NCI-H2171 (cell line): Measurements from ENCODE around the gene PPM1L.
"Not testable (repeated sequence)": the region's sequence is repeated elsewhere in the genome, so short reads cannot be mapped to it uniquely, and the experiment has no call there.

ENCODE experiments used
- DNase-seq: peaks from one replicate; lab custom pipeline; 2025; lab: John Stamatoyannopoulos, UW

PPM1L gene

GRCh38 chr3:160755776-160756304, at the start of gene PPM1L:
TSS of gene PPM1L (plus strand) at chr3:160756231.
- DNase-seq, result peak; percentile 49

DNA sequence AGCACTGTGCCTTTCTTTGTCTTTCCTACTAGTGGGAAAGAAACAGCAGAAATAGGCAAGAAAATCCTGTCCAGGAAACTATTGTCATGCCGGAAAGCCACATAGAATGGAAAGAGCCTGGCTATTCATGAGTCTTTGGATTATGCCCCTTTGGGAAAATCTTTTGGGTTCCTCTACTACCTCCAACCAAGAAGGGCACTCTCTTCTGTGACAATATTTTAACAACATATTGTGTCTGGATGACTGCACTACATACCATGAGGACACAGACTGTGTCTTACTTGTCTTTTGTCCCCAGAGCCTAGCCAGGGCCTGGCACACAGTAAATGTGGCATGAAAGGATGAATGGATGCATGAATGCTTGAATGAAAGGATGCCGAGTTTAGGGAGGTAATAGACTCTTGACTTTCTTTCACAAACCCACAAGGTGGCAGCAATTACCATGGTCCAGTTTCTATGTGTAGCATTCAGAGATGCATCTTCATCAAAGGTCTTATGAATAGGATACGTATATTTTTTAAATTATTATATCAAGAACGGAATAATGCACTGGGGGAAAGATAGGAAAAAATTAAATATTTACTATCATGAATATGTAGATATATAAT, 48.7 kb upstream of the PPM1L start:
- DNase-seq, result peak; percentile 48

DNA sequence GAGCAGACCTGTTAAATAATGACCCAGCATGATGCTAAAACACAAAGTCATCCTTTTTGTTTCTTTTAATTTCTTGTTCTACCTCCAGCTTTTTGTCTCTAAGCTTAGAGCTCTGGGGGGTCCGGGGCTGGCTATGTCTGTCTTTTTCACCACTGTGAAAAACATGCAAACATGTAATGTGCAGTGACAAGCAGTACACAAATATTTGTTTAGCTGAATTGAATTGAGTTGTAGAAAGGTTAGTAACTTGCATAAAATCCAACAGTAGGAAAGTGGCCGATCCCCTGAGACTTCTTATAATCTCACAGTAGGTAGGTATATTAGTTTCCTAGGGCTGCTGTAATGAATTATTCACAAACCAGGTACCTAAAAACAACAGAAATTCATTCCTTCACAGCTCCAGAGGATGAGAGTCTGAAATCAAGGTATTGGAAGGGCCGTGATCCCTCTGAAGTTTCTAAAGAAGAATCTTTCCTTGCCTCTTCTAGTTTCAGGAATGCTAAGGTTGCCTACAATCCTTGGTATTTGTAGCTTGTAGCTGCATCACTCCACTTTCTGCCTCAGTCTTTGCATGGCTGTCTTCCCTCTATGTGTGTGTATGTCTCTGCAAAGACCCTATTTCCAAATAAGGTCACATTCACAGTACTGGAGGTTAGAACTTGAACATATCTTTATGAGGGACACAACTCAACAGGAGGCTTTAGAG, 46.4 kb upstream of the PPM1L start:
- no peak for DNase-seq

GRCh38 chr3:160713144-160713543, 42.9 kb upstream of the PPM1L start:
- not testable (repeated sequence) for DNase-seq

DNA sequence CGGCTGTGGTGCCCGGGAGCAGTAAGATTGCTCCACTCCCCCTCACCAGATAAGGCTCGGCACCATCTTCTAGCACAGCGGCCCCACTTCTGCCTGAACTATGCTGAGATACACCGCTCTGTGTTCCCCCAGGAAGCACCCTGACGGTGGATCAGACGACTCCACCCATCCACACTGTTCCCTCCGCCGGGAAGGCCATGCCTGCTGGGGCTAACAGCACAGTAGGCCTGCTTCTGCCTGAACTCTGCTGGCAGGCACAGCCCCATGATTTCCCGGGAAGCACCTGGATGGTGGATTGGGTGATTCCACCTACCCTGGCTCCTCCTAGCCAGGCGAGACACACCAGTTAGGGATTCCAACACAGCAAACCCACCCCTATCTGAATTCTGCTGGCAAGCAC, 36.3 kb upstream of the PPM1L start:
- DNase-seq, result no peak

- no peak for DNase-seq
These were observed 35.8 kb upstream of the PPM1L start for GRCh38 chr3:160720123-160720746.

- no peak for DNase-seq
These were observed 33.7 kb upstream of the PPM1L start for GRCh38 chr3:160722331-160722730.

DNA sequence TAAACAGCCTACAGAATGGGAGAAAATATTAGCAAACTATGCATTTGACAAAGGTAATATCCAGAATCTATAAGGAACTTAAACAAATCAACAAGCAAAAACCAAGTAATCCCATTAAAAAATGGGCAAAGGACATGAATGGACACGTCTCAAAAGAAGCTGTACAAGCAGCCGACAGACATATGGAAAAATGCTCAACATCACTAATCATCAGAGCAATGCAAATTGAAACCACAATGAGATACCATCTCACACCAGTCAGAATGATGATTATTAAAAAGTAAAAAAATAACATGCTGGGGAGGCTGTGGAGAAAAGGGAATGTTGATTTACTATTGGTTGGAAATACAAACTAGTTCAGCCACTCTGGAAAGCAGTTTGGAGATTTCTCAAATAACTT, 30.7 kb upstream of the PPM1L start:
- DNase-seq, result no peak

- DNase-seq, result no peak
These were observed 20.2 kb upstream of the PPM1L start for GRCh38 chr3:160735826-160736225.

GRCh38 chr3:160738048-160738447, 18.0 kb upstream of the PPM1L start:
- no peak for DNase-seq

DNA sequence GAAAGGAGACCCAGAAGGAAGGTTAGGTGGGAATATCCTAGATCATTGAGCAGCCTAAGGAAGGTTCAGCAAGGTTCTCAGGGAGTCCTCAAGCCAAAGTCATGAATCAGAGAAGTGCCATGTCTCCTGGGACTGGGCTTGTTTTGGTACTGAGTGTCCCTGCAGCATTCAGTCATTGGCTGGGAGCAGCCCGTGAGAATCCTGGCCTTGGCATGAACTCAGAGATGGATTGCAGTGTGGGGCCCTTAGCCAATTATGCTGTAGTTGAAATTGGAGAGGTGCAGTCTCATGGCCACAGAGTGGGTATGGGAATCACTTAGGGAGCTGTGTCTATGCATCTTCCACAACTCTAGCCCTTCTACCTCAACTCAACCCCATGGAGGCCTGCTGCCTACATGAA, 17.0 kb upstream of the PPM1L start:
- DNase-seq, result peak; percentile 56

- no peak for DNase-seq
These were observed 9.1 kb upstream of the PPM1L start for GRCh38 chr3:160746976-160747375.

DNA sequence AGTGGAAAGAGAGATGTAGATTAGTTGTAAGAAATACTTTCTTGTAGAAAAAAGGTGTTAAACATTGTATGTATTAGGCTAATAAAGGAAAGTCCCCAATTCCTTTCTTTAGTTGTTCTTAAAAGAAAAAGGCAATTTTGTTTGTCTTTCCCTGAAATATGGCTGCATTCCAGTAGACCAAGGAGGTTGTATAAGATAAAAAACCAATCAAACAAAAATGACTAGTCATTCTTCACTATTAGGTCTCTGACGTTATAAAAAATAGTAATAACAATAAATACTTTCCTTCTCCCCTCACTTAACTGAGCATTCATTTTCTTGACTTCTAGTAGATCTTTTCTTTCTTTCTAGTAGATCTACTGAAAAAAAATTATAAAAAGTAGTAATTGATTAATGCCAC, 8.6 kb upstream of the PPM1L start:
- DNase-seq, result no peak

DNA sequence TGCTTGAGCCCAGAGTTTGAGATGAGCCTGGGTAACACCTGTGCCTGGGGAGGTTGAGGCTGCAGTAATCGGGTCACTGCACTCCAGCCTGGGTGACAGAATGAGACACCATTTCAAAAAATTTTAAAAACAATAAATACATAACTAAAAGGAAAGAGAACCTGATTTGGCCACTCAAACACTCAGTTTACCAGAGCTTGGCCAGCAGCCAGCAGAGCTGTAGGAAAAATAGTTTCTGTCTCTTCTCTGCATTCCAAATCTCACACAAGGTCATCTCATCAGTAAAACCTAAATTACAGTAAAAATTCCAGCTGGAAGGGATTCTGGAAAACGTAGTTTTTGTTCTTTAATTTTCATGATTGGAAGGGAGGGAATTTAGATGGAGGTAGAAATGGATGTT, 7.8 kb upstream of the PPM1L start:
- no peak for DNase-seq

GRCh38 chr3:160748787-160749186, 7.2 kb upstream of the PPM1L start:
- DNase-seq, result no peak

DNA sequence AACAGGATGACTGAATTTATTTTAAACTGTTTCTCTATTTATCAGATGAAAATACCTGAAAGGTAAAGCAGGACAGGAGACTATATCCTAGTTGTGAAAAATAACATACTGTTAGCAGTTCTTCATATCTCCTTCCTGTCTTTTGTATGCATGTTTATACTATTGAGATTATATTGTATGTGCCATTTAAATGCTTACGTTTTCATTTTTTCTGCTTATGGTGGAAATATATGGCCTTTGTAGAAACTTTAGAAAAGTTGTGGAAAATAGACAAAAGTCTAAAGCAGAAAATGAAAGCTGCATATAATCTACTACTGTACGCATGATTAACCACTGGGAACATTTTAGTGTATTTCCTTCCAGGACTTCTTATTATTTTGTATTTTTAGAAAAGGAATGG, 2.1 kb upstream of the PPM1L start:
- no peak for DNase-seq

GRCh38 chr3:160754371-160754854, 1.6 kb upstream of the PPM1L start:
- no peak for DNase-seq

DNA sequence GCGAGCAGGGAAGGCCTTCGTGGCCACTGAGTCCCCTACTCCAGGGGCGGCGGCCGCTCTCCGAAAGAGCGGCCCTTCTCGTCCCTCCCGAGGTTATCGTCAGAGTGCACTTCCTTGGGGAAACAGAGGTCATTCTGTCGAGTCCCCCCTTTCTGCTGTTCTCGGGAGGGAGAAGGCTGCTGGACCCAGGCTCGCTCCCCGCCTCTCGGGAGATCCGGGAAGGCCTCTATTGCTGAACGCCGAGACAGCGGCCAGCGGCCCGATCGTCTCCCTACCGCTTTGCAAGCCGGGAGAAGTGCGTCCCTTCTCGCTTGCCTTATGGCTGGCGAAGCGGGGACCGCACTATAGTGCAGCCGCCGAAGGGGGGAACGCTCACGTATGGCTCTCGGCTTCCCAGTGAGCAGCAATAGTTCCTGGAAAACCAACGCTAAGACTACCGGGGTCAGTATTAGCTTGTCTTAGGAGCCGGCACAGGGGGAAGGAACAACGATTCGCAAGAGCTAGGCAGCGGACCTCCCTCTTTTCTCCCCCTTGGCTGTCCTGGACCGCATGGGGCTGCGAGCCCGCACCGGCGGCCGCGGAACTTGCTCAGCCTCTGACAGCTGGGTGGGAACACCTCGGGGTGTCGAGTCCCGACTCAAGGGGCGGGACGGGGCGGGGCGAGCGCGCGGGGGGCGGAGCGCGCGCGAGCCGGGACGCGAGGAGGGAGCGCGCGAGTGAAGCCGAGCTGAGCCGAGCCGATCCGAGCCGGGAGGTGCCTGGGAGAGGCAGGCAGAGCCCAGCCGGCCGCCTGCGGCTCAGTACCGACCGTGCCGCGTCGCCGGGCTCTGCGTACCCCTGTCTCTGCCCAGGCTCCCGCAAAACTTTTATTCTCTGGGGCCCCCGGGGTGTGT, 930 bp upstream of the PPM1L start:
- DNase-seq, result peak; percentile 89

DNA sequence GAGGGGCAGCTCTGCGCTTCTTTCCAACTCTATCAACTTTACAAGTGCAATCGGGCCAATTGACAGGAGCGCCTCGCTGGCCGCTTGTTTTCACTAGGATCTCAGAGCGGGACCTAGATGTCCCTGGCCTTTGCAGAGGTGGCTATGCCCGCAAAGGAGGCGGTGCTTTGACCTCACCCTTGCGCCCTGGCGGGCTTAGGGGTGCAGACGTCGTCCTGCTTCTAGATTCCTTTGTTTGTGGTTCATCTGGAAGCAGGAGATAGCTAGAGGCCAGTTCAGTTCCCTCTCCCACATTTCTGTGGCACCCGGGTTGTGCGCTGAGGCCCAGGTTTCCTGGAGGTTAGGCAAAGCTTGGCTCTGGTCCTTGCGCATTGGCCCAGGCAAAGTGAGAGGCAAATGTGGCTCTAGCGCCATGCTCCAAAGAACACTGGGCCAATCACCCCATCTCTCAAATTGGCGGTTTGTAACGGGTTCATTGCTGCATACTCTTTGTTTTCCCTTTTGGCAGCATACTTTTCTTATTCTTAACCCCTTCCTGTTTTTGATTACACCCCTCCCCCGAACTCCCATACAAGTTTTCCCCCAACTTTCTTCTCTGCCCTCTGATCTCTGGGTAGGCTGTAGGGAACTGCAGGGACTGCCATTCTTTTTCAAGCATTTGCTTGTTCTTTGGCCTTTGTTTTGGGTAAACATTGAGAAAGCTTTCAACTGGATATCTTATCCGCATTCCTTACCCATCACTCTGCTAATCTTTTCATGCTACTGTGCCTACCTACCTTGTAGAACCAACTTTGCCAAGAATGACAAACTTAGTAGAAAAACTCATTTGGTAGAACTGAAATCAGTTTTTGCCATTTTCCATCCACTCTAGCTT, 1.4 kb downstream of the PPM1L start:
- DNase-seq, result no peak

DNA sequence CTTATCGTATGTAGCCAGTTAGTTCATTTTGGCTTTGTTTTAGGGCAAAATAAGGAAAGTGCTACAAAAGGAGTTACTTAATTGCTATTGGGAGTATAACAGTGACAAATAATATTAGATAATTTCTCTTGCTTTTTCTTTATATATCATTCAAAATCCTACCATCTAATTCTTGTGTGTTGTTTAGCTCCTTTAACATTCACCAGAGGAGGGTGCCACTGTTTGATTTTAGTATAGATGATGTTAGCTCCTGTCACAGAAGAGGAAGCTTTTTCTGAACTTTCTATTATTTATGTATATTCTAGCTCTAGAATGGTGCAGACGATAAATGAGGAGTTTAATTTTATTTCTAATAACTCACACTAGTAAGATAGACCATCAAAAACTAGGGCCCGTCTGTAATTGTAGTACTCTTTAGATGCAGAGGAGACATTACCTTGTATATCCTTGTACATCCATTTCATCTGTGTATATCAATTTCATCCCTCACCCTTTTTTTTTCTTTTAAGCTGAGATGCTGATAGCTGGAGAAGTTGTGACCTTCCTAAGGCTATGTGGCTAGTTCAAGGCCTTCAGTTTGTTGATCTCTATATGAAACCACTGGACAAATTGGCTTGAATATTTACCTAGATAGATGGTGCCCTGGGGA, 3.0 kb downstream of the PPM1L start:
- no peak for DNase-seq

- no peak for DNase-seq
These were observed 7.0 kb downstream of the PPM1L start for GRCh38 chr3:160763073-160763472.
